HepG2 (cell line): Measurements from ENCODE around the gene SYNGR2. TPM values are rescaled to one million over a fixed set of nuclear protein-coding genes. Genes with fewer than 3 reads are reported as not detected.

Source experiments
- ATF3 ChIP-seq: sonication (generic); formaldehyde crosslinking; IDR thresholded peaks from 2 replicates; pipeline ENCODE4 v1.4.0; 2020; ENCODE audit warnings: missing genetic modification reagents
- ATF6 ChIP-seq: sonication (generic); formaldehyde crosslinking; conservative IDR thresholded peaks from 2 replicates; pipeline ENCODE4 v1.4.0; 2020; ENCODE audit warnings: missing genetic modification reagents
- DNMT3B ChIP-seq: conservative IDR thresholded peaks from 2 replicates; pipeline ENCODE4 v1.6.1; 2016; ENCODE audit warnings: missing biosample characterization, control low read depth
- GMEB2 ChIP-seq: IDR thresholded peaks from 2 replicates; pipeline ENCODE4 v1.6.1; 2016; ENCODE audit warnings: missing biosample characterization, missing genetic modification reagents, low read depth
- GZF1 ChIP-seq: sonication (generic); formaldehyde crosslinking; IDR thresholded peaks from 2 replicates; pipeline ENCODE4 v1.5.1; 2020; ENCODE audit warnings: mild to moderate bottlenecking, missing genetic modification reagents
- JUND ChIP-seq: sonication (generic); formaldehyde crosslinking; IDR thresholded peaks from 2 replicates; pipeline ENCODE4 v1.8.0; 2022; ENCODE audit warnings: mild to moderate bottlenecking, missing genetic modification reagents
- KDM1A ChIP-seq: IDR thresholded peaks from 2 replicates; pipeline ENCODE4 v1.6.1; 2016; ENCODE audit warnings: missing compliant biosample characterization
- MED8 ChIP-seq: sonication (generic); formaldehyde crosslinking; IDR thresholded peaks from 2 replicates; pipeline ENCODE4 v1.8.1; 2023; ENCODE audit warnings: mild to moderate bottlenecking, missing genetic modification reagents; ENCODE audit not compliant: insufficient replicate concordance
- NCOR1 ChIP-seq: fragments of 200-600 bp; sonication (generic); IDR thresholded peaks from 2 replicates; pipeline ENCODE4 v1.7.0; 2017; ENCODE audit warnings: antibody characterized with exemption, low read length, borderline replicate concordance
- NR2F6 ChIP-seq, 2 experiments: IDR thresholded peaks; 2 replicates each; pipeline ENCODE4 v1.6.1; 2016; ENCODE audit warnings: antibody characterized with exemption in 1 of 2, mild to moderate bottlenecking in 1 of 2
- SALL1 ChIP-seq: sonication (generic); formaldehyde crosslinking; IDR thresholded peaks from 2 replicates; pipeline ENCODE4 v1.8.0; 2022; ENCODE audit warnings: mild to moderate bottlenecking, missing genetic modification reagents
- SRY ChIP-seq: sonication (generic); formaldehyde crosslinking; IDR thresholded peaks from 2 replicates; pipeline ENCODE4 v1.8.0; 2022; ENCODE audit warnings: mild to moderate bottlenecking, missing genetic modification reagents
- TFAP4 ChIP-seq: sonication (generic); IDR thresholded peaks from 2 replicates; pipeline ENCODE4 v1.6.1; 2016; ENCODE audit warnings: low read depth, borderline replicate concordance
- UBTF ChIP-seq: sonication (generic); formaldehyde crosslinking; IDR thresholded peaks from 2 replicates; pipeline ENCODE4 v1.4.0; 2020; ENCODE audit warnings: mild to moderate bottlenecking, missing genetic modification reagents
- ZNF280D ChIP-seq: sonication (generic); formaldehyde crosslinking; IDR thresholded peaks from 2 replicates; pipeline ENCODE4 v1.5.1; 2020; ENCODE audit warnings: mild to moderate bottlenecking, missing genetic modification reagents
- ZNF547 ChIP-seq: sonication (generic); formaldehyde crosslinking; IDR thresholded peaks from 2 replicates; pipeline ENCODE4 v1.5.1; 2020; ENCODE audit warnings: mild to moderate bottlenecking, missing genetic modification reagents
- ZNF557 ChIP-seq: sonication (generic); formaldehyde crosslinking; IDR thresholded peaks from 2 replicates; pipeline ENCODE4 v1.4.0; 2020; ENCODE audit warnings: missing genetic modification reagents
- ZNF782 ChIP-seq: sonication (generic); formaldehyde crosslinking; IDR thresholded peaks from 2 replicates; pipeline ENCODE4 v1.4.0; 2020; ENCODE audit warnings: missing genetic modification reagents, mild to moderate bottlenecking, borderline replicate concordance
- polyA plus RNA-seq, 8 experiments: library from polyadenylated mRNA; depleted of rRNA in 3 of 8; stranded (reverse) in 7 of 8; unstranded in 1 of 8; fragments of >200 nt; fragmentation: Illumina TruSeq in 4 of 8; extraction: Trizol in 4 of 8; gene quantifications; 2 replicates each; pipeline versions ENCODE4 v1.2.1 to v1.2.3, GENCODE V29; 2011 to 2016; ENCODE audit warnings: low read depth in 4 of 8, missing spikeins in 1 of 8, mixed read lengths in 1 of 8; ENCODE audit not compliant: insufficient read depth in 1 of 8
- total RNA-seq, 5 experiments: library from RNA; depleted of rRNA; stranded (reverse); fragments of >200 nt; fragmentation: Illumina TruSeq; extraction: Trizol; gene quantifications; 2 replicates each; pipeline ENCODE4 v1.2.3, GENCODE V29; 2016; ENCODE audit warnings: low read depth in 1 of 5

The SYNGR2 gene
- total and polyA plus RNA-seq, 2 of the 13 experiments (the other 11 are each of a cell fraction or from before 2014, with no cell fraction given): 46.7 to 170 TPM

GRCh38 chr17:78127239-78127887 lies 41.0 kb upstream of the SYNGR2 start (continued):
- TF ChIP-seq ZNF280D (CRISPR knock-in tag) (peak; percentile 68; the same call in 1 of the 2 replicates), JUND (CRISPR knock-in tag) (no peak), ZNF547 (CRISPR knock-in tag) (no peak; the same call in 1 of the 2 replicates), NCOR1 (peak; percentile 69; the same call in 1 of the 2 replicates), GZF1 (CRISPR knock-in tag) (no peak), ATF3 (CRISPR knock-in tag) (no peak), ZNF557 (no peak; the same call in 1 of the 2 replicates), GMEB2 (no peak), MED8 (CRISPR knock-in tag) (peak; percentile 2), ZNF782 (peak; percentile 93; the same call in 1 of the 2 replicates), NR2F6 (IDR thresholded peaks at IDR 0.05) (peak; percentile 95), NR2F6 (CRISPR knock-in tag; IDR thresholded peaks at IDR 0.05) (peak; percentile 97), TFAP4 (peak; percentile 64; the same call in 1 of the 2 replicates), KDM1A (no peak), SALL1 (CRISPR knock-in tag) (peak; percentile 77), SRY (CRISPR knock-in tag) (no peak), ATF6 (0 out of 2 replicates have a peak, but pooled peaks have one; percentile 16), UBTF (CRISPR knock-in tag) (peak; percentile 88), DNMT3B (CRISPR knock-in tag) (0 out of 2 replicates have a peak, but pooled peaks have one; percentile 76)
